SJCRH30 (cell line): Measurements from ENCODE around the gene ALLC. TPM values are rescaled to one million over a fixed set of nuclear protein-coding genes. Genes with fewer than 3 reads are reported as not detected.
"Not testable (repeated sequence)": the region's sequence is repeated elsewhere in the genome, so short reads cannot be mapped to it uniquely, and the experiment has no call there.

Experiments
- DNase-seq, 2 experiments: peaks; one replicate each; pipeline ENCODE4 v3.0.0-alpha.2; 2015 to 2020
- H3K27ac ChIP-seq: fragments of 250-450 bp; sonication (Bioruptor Pico); 2 replicates; pipeline ENCODE4 v1.5.1; 2020; ENCODE audit warnings: mild to moderate bottlenecking, moderate library complexity
- H3K27me3 ChIP-seq: fragments of 250-450 bp; sonication (Bioruptor Pico); 2 replicates; pipeline ENCODE4 v1.5.1; 2020; ENCODE audit warnings: mild to moderate bottlenecking, moderate library complexity
- H3K36me3 ChIP-seq: fragments of 250-450 bp; sonication (Bioruptor Pico); 2 replicates; pipeline ENCODE4 v1.5.1; 2020; ENCODE audit warnings: mild to moderate bottlenecking, moderate library complexity
- H3K4me1 ChIP-seq: fragments of 250-450 bp; sonication (Bioruptor Pico); 2 replicates; pipeline ENCODE4 v1.5.1; 2020; ENCODE audit warnings: mild to moderate bottlenecking, moderate library complexity
- H3K4me3 ChIP-seq: fragments of 250-450 bp; sonication (Bioruptor Pico); 2 replicates; pipeline ENCODE4 v1.5.1; 2020; ENCODE audit warnings: mild to moderate bottlenecking, moderate library complexity
- H3K9me3 ChIP-seq: fragments of 250-450 bp; sonication (Bioruptor Pico); replicated peaks from 2 replicates; pipeline ENCODE4 v1.5.1; 2020; ENCODE audit warnings: mild to moderate bottlenecking, moderate library complexity
- total RNA-seq: library from RNA; depleted of rRNA; stranded (reverse); fragments of >200 nt; shearing (Covaris generic); gene quantifications from 2 replicates; pipeline ENCODE4 v1.2.3, GENCODE V29; 2014

ALLC gene
- total RNA-seq, 1 experiment from 2014 or later, result not detected

GRCh38 chr2:3651691-3652648, 6.0 kb upstream of the ALLC start:
- Histone ChIP-seq H3K27ac (peak overlapping the region; percentile 84), H3K36me3 (no peaks in the 10 kb centered on the region), H3K4me1 (peaks cover 16% of the 10 kb centered on the region), H3K9me3 (no peaks in the 10 kb centered on the region), H3K4me3 (peak overlapping the region; percentile 54), H3K27me3 (no peaks in the 10 kb centered on the region)
- DNase-seq, result peak; percentile 93 to 94

- H3K27ac ChIP-seq, result no peak overlapping the region
- no peaks in the 10 kb centered on the region for H3K36me3 ChIP-seq
- peaks cover 24% of the 10 kb centered on the region for H3K4me1 ChIP-seq
- no peaks in the 10 kb centered on the region for H3K27me3 ChIP-seq
- no peak overlapping the region for H3K4me3 ChIP-seq
- no peaks in the 10 kb centered on the region for H3K9me3 ChIP-seq
- DNase-seq, result no peak
Observed at GRCh38 chr2:3652896-3653625, 4.9 kb upstream of the ALLC start.

DNA sequence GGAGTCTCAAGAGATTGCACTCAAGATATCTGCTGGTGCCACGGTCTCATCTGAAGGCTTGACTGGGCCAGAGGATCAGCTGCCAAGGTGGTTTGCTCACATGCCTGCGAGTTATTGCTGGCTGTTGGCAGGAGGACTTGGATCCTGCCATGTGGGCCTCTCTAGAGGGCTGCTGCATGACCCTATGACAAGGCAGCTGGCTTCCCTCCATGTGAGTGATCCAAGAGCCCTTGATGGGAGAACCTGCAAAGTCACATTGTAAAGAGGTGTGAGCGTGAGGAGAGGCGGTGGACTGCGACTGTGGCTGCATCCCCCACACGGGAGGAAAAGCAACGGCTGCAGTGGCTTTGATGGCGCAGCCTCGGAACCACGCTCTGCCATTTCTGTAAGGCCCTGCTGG, 4.0 kb upstream of the ALLC start:
- Histone ChIP-seq H3K36me3 (no peaks in the 10 kb centered on the region), H3K4me1 (peaks cover 33% of the 10 kb centered on the region), H3K27ac (no peak overlapping the region), H3K9me3 (no peaks in the 10 kb centered on the region), H3K4me3 (no peak overlapping the region), H3K27me3 (no peaks in the 10 kb centered on the region)
- DNase-seq, result no peak

DNA sequence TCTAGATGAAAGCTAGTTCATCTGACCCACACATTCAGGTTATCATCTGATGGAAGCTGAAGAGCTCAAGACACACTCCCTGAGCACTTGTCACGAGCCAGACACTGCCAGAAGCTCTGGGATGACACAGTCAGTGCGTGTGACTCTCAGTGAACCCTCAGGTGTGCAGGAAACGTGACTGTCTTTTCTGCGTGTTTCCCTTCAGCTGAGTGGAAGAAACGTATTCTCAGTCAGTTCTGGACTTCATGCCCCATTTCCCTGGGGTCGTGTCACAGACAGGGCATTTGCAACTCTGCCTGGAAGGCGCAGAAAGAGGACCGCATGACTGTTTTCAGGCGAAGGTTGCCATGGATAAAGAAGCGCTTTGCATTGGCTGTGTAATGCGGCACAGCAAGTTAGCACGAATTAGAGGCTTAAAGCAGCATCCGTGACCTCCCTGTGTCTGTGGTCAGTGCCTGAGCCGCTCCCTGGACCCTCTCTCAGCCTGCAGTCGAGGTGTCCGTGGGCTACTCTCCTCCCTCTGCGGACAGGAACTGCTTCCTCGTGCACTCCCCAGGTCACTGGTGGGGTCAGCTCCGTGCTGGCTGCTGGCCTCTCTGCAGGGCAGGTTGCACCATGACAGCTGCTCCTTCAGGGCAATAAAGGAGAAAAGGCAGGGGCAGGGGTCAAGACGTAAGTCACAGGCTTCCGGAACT, 3.3 kb upstream of the ALLC start:
- H3K36me3 ChIP-seq, result no peaks in the 10 kb centered on the region
- H3K4me1 ChIP-seq, result peaks cover 40% of the 10 kb centered on the region
- no peaks in the 10 kb centered on the region for H3K27me3 ChIP-seq
- H3K27ac ChIP-seq, result no peak overlapping the region
- no peak overlapping the region for H3K4me3 ChIP-seq
- no peak for DNase-seq
- H3K9me3 ChIP-seq, result no peaks in the 10 kb centered on the region

DNA sequence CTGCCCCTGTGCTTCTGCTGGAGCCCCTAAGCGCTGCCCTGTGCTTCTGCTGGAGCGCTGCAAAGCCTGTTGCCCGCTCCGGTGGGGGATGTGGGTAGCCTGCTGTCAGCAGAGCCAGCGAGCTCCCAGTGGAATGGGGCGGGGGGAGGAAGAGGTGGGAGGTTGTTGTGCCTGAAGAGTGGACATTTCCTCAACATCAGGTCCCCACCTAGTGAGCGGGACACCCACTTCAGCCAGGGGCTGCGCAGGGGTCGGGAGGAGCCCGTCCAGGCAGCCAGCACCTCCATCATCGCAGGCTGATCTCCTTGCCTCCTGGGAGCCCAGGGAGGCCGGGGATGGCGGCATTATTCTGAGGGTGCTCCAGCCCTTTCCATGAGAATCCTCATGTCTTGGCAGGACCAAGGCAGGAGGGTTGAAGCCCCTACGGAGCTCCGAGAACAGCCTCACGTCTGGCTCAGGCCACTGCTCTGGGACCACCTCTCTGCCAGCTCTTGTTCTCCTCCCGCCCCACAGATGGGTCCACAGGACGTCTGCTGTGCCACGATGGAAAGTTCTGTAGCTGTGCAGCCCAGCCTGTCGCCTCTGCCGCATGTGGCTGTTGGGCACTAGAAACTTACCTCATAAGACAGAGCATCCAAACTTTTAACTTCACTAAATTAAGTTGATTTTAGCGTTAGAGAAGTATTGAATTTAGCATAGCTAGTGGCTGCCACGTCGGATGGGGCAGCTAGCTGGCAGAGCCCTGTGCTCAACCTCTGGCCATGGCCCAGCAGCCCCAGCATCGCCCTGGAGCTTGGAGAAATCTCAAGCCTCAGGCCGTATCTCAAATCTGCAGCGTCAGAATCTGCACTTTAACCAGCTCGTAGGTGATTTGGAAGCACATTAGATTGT, 1.9 kb upstream of the ALLC start:
- no peaks in the 10 kb centered on the region for H3K27me3 ChIP-seq
- peak overlapping the region; percentile 35 for H3K4me3 ChIP-seq

GRCh38 chr2:3656762-3657721, 958 bp upstream of the ALLC start:
- peak overlapping the region; percentile 35 for H3K4me3 ChIP-seq
- H3K9me3 ChIP-seq, result no peaks in the 10 kb centered on the region
- no peaks in the 10 kb centered on the region for H3K36me3 ChIP-seq
- no peaks in the 10 kb centered on the region for H3K27me3 ChIP-seq
- H3K4me1 ChIP-seq, result peaks cover 45% of the 10 kb centered on the region
- peak overlapping the region; percentile 89 for H3K27ac ChIP-seq
- peak; percentile 94 to 95 for DNase-seq

More for the DNA sequence above, 1.9 kb upstream of the ALLC start:
- peak in 1 of 2 experiments; percentile 32 for DNase-seq
- Histone ChIP-seq H3K4me1 (peaks cover 45% of the 10 kb centered on the region), H3K9me3 (no peaks in the 10 kb centered on the region), H3K27ac (peak overlapping the region; percentile 89), H3K36me3 (no peaks in the 10 kb centered on the region)

- Histone ChIP-seq H3K36me3 (no peaks in the 10 kb centered on the region), H3K4me1 (peaks cover 45% of the 10 kb centered on the region), H3K27me3 (no peaks in the 10 kb centered on the region), H3K27ac (peak overlapping the region; percentile 89), H3K9me3 (no peaks in the 10 kb centered on the region), H3K4me3 (peak overlapping the region; percentile 23)
- peak; percentile 89 to 93 for DNase-seq
Observed at GRCh38 chr2:3659447-3660432, 1.7 kb downstream of the ALLC start.

GRCh38 chr2:3660640-3661039, 2.6 kb downstream of the ALLC start:
- H3K4me1 ChIP-seq, result peaks cover 45% of the 10 kb centered on the region
- not testable (repeated sequence) for H3K4me3 ChIP-seq, DNase-seq, H3K27ac ChIP-seq, H3K36me3 ChIP-seq, H3K27me3 ChIP-seq, H3K9me3 ChIP-seq

DNA sequence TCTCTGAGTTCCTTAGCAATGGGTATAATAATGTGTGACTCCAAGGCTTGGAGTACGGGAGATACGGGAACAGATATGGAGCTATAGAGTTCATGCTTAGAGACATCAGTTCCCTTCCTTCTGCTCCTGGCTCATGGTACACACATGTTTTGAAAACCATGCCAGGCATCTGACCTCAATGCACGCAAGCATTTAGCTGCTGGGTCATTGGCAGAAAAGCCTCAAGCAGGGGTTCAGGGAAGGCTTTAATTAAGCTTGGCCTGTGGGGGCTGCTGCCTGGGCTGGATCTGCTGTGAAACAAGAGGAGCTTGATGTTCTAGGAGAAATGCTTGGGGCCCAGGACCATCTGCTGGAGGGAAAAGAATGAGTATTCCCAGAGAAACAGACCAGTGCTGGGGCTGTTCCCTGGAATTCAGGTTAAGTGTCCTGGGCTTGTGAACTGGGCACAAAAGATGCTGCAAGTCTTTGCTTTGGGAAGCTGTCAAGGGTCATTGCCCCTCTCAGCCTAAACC, 3.2 kb downstream of the ALLC start:
- Histone ChIP-seq H3K9me3 (no peaks in the 10 kb centered on the region), H3K27me3 (no peaks in the 10 kb centered on the region), H3K36me3 (no peaks in the 10 kb centered on the region), H3K4me3 (no peak overlapping the region), H3K4me1 (peaks cover 40% of the 10 kb centered on the region), H3K27ac (no peak overlapping the region)
- no peak for DNase-seq

- Histone ChIP-seq H3K4me1 (peaks cover 31% of the 10 kb centered on the region), H3K4me3 (no peak overlapping the region), H3K36me3 (no peaks in the 10 kb centered on the region), H3K27ac (no peak overlapping the region), H3K27me3 (no peaks in the 10 kb centered on the region), H3K9me3 (no peaks in the 10 kb centered on the region)
- DNase-seq, result no peak
Observed at GRCh38 chr2:3662239-3662638, 4.2 kb downstream of the ALLC start.

GRCh38 chr2:3664118-3664517, 6.1 kb downstream of the ALLC start:
- no peaks in the 10 kb centered on the region for H3K27me3 ChIP-seq
- no peak for DNase-seq

DNA sequence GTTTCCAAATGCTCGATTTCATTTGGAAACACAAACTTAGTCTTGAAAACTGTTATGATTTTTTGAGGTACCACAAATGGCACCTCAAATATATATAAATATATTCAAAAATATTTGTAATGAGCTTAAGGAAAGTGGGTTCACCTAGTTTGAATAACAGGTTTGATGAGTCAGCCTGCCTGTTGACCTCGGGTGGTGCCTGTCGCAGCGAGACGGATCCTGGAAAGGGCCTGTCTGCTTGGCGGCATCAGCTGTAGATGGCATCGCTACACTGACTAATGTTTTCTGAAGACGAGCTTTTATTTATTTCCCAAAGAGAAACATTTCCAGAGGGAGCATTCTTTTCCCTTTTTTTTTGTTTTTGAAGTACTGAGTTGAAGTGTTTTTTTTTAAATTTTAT, 6.9 kb downstream of the ALLC start:
- no peaks in the 10 kb centered on the region for H3K36me3 ChIP-seq
- no peaks in the 10 kb centered on the region for H3K9me3 ChIP-seq
- H3K27me3 ChIP-seq, result no peaks in the 10 kb centered on the region
- DNase-seq, result no peak
- no peak overlapping the region for H3K27ac ChIP-seq
- peaks cover 6% of the 10 kb centered on the region for H3K4me1 ChIP-seq
- no peak overlapping the region for H3K4me3 ChIP-seq

More at GRCh38 chr2:3664118-3664517, 6.1 kb downstream of the ALLC start:
- no peaks in the 10 kb centered on the region for H3K9me3 ChIP-seq
- no peak overlapping the region for H3K4me3 ChIP-seq
- peaks cover 14% of the 10 kb centered on the region for H3K4me1 ChIP-seq
- no peaks in the 10 kb centered on the region for H3K36me3 ChIP-seq
- H3K27ac ChIP-seq, result no peak overlapping the region
